ENCODE data around the gene TCF7. TPM values are rescaled to one million over a fixed set of nuclear protein-coding genes. Genes with fewer than 3 reads are reported as not detected.

TCF7 gene
- total RNA-seq, 1 experiment from 2014 or later = 36.5 TPM

GRCh38 chr5:134101686-134102439 lies 12.6 kb upstream of the TCF7 start:
- POLR2A ChIA-PET = no interaction called here
- H3K27ac Mint-ChIP-seq (ENCODE audit: unreplicated experiment) = no peak overlapping the region
- CTCF ChIA-PET = interaction anchor here (0.5 to 1.2 kb wide), 3 partner anchors 10 to 1732 kb away, joined by 3 to 5 read pairs (median 4); partner anchors contain the start of gene SLC22A5
- Histone ChIP-seq H3K4me3 (ENCODE audit: low read depth, low read length) (no peak overlapping the region), H3K4me1 (peaks cover 22% of the 10 kb centered on the region), H3K36me3 (ENCODE audit: control insufficient read depth, insufficient read depth, low read length) (no peaks in the 10 kb centered on the region), H3K27me3 (replicated peaks; ENCODE audit: control insufficient read depth, insufficient read depth, low read length) (no peaks in the 10 kb centered on the region), H3K9me3 (no peaks in the 10 kb centered on the region)
- H3K36me3 Mint-ChIP-seq (ENCODE audit: insufficient read depth, unreplicated experiment) = no peaks in the 10 kb centered on the region
- DNase-seq = peak in 1 of 2 experiments; percentile 73
- no peaks in the 10 kb centered on the region for H3K9me3 Mint-ChIP-seq (ENCODE audit: unreplicated experiment)
- intact Hi-C loops (cut with micrococcal nuclease; ENCODE audit: unreplicated experiment) = no loop called here
- H3K27me3 Mint-ChIP-seq (ENCODE audit: insufficient read depth, unreplicated experiment) = no peaks in the 10 kb centered on the region
- H3K4me1 Mint-ChIP-seq (ENCODE audit: low read depth, unreplicated experiment) = peaks cover 7% of the 10 kb centered on the region
- BruUV-seq (replicated peaks) = no TSS peak
- no peak overlapping the region for H3K4me3 Mint-ChIP-seq (ENCODE audit: unreplicated experiment)
- TF ChIP-seq CTCF (IDR thresholded peaks at IDR 0.05; ENCODE audit: insufficient read depth in 1 of 2, low read depth in 1 of 2, low read length in 1 of 2, severe bottlenecking in 1 of 2, unreplicated experiment in 1 of 2) = peak; percentile 87 to 92

GRCh38 chr5:134103397-134103796 lies 11.1 kb upstream of the TCF7 start:
- Mint-ChIP-seq H3K36me3 (ENCODE audit: insufficient read depth, unreplicated experiment) (no peaks in the 10 kb centered on the region), H3K4me1 (ENCODE audit: low read depth, unreplicated experiment) (peaks cover 7% of the 10 kb centered on the region), H3K4me3 (ENCODE audit: unreplicated experiment) (no peak overlapping the region), H3K9me3 (ENCODE audit: unreplicated experiment) (no peaks in the 10 kb centered on the region), H3K27me3 (ENCODE audit: insufficient read depth, unreplicated experiment) (no peaks in the 10 kb centered on the region), H3K27ac (ENCODE audit: unreplicated experiment) (no peak overlapping the region)
- intact Hi-C loops (cut with micrococcal nuclease; ENCODE audit: unreplicated experiment) = no loop called here
- ChIA-PET CTCF (interaction anchor here (1.1 to 1.3 kb wide), 2 partner anchors 36 to 64 kb away, joined by 3 read pairs; no protein-coding TSS in a partner anchor), POLR2A (no interaction called here)
- BruUV-seq (replicated peaks) = no TSS peak
- no peaks in the 10 kb centered on the region for H3K9me3 ChIP-seq
- H3K4me1 ChIP-seq = peaks cover 20% of the 10 kb centered on the region
- no peaks in the 10 kb centered on the region for H3K36me3 ChIP-seq (ENCODE audit: control insufficient read depth, insufficient read depth, low read length)
- no peak for TF ChIP-seq CTCF (IDR thresholded peaks at IDR 0.05; ENCODE audit: insufficient read depth in 1 of 2, low read depth in 1 of 2, low read length in 1 of 2, severe bottlenecking in 1 of 2, unreplicated experiment in 1 of 2)
- no peaks in the 10 kb centered on the region for H3K27me3 ChIP-seq (replicated peaks; ENCODE audit: control insufficient read depth, insufficient read depth, low read length)
- no peak overlapping the region for H3K4me3 ChIP-seq (ENCODE audit: low read depth, low read length)
- DNase-seq = no peak

GRCh38 chr5:134103998-134104654 lies 10.4 kb upstream of the TCF7 start:
- POLR2A ChIA-PET = no interaction called here
- Mint-ChIP-seq H3K4me3 (ENCODE audit: unreplicated experiment) (no peak overlapping the region), H3K36me3 (ENCODE audit: insufficient read depth, unreplicated experiment) (no peaks in the 10 kb centered on the region), H3K27ac (ENCODE audit: unreplicated experiment) (no peak overlapping the region), H3K9me3 (ENCODE audit: unreplicated experiment) (no peaks in the 10 kb centered on the region), H3K4me1 (ENCODE audit: low read depth, unreplicated experiment) (peaks cover under 1% of the 10 kb centered on the region), H3K27me3 (ENCODE audit: insufficient read depth, unreplicated experiment) (no peaks in the 10 kb centered on the region)
- intact Hi-C loops (cut with micrococcal nuclease; ENCODE audit: unreplicated experiment) = no loop called here
- H3K9me3 ChIP-seq = no peaks in the 10 kb centered on the region
- DNase-seq = no peak
- no peaks in the 10 kb centered on the region for H3K27me3 ChIP-seq (replicated peaks; ENCODE audit: control insufficient read depth, insufficient read depth, low read length)
- no TSS peak for BruUV-seq (replicated peaks)
- TF ChIP-seq CTCF (IDR thresholded peaks at IDR 0.05; ENCODE audit: insufficient read depth in 1 of 2, low read depth in 1 of 2, low read length in 1 of 2, severe bottlenecking in 1 of 2, unreplicated experiment in 1 of 2) = no peak
- CTCF ChIA-PET = interaction anchor here (0.6 to 1.3 kb wide), 3 partner anchors 35 to 84 kb away, joined by 3 read pairs; no protein-coding TSS in a partner anchor
- peaks cover 12% of the 10 kb centered on the region for H3K4me1 ChIP-seq
- no peaks in the 10 kb centered on the region for H3K36me3 ChIP-seq (ENCODE audit: control insufficient read depth, insufficient read depth, low read length)
- no peak overlapping the region for H3K4me3 ChIP-seq (ENCODE audit: low read depth, low read length)

All from Caco-2 (cell line).